Thyroid gland (tissue), 4 donors: ENCODE results near the gene THRB. TPM values are rescaled to one million over a fixed set of nuclear protein-coding genes. Genes with fewer than 3 reads are reported as not detected.

Experiments used
- DNase-seq, 2 donors: peaks; one replicate each; pipeline ENCODE4 v3.0.0-alpha.2; 2019
- H3K27ac ChIP-seq, 3 donors: fragments of 200-600 bp; sonication (generic); 1 replicate in 2 of 3; 2 replicates in 1 of 3; pipeline ENCODE4 v1.5.1; 2016 to 2019; ENCODE audit warnings: mild to moderate bottlenecking in 1 of 3, moderate library complexity in 1 of 3
- H3K27me3 ChIP-seq: fragments of 200-600 bp; sonication (generic); one replicate; pipeline ENCODE4 v1.5.1; 2019
- H3K36me3 ChIP-seq, 2 donors: fragments of 200-600 bp; sonication (generic); one replicate each; pipeline ENCODE4 v1.5.1; 2016 to 2019
- H3K4me1 ChIP-seq, 2 donors: fragments of 200-600 bp; sonication (generic); one replicate each; pipeline ENCODE4 v1.5.1; 2017 to 2019
- H3K4me3 ChIP-seq, 3 donors: fragments of 200-600 bp; sonication (generic); replicated peaks in 1 of 3; 1 replicate in 2 of 3; 2 replicates in 1 of 3; pipeline ENCODE4 v1.5.1; 2016; ENCODE audit warnings: mild to moderate bottlenecking in 1 of 3
- H3K9me3 ChIP-seq: fragments of 200-600 bp; sonication (generic); one replicate; pipeline ENCODE4 v1.5.1; 2017
- CTCF ChIP-seq, 6 experiments: fragments of 200-600 bp in 3 of 6; fragments of 450-650 bp in 3 of 6; sonication (generic) in 3 of 6; IDR thresholded peaks; one replicate each; pipeline ENCODE4 v1.5.1; 2016 to 2019; ENCODE audit warnings: antibody characterized with exemption in 6 of 6, mild to moderate bottlenecking in 2 of 6, inconsistent platforms in 1 of 6, moderate library complexity in 1 of 6
- POLR2A ChIP-seq, 2 donors: fragments of 450-650 bp; IDR thresholded peaks; one replicate each; pipeline ENCODE4 v1.6.1; 2017; ENCODE audit warnings: antibody characterized with exemption in 2 of 2, mild to moderate bottlenecking in 2 of 2, moderate library complexity in 1 of 2
- WGBS, 2 donors: methylation state at CpG; one replicate each; pipeline ENCODE4 v1.1.5; 2017; 5-methylcytosine and 5-hydroxymethylcytosine counted together
- intact Hi-C: fragments of 100-400 bp; cut with DNase I; formaldehyde crosslinking; loops from one replicate; pipeline ENCODE4 v1.15.1; 2023
- total RNA-seq, 4 donors: library from RNA; depleted of rRNA; stranded (reverse); fragments of >200 nt; gene quantifications; one replicate each; pipeline ENCODE4 v1.2.3, GENCODE V29; 2016

Gene THRB
- total RNA-seq, 4 donors from 2014 or later, result 11.1 to 33.2 (median 13.4) TPM

- intact Hi-C loops, result no loop called here
- 0 to 4% methylated on average over 1 of the region's 1 CpG for WGBS, 2 donors
- TF ChIP-seq POLR2A (IDR thresholded peaks at IDR 0.05) (no peak), CTCF (IDR thresholded peaks at IDR 0.05) (no peak)
Measured at GRCh38 chr3:24443476-24443875, 51.2 kb downstream of the THRB start.

GRCh38 chr3:24440760-24441464 is 53.7 kb downstream of the THRB start:
- WGBS, 2 donors, result 91 to 97% methylated on average over 3 of the region's 3 CpGs
- H3K27ac ChIP-seq, result no peak overlapping the region
- H3K9me3 ChIP-seq, result no peaks in the 10 kb centered on the region
- H3K36me3 ChIP-seq, result no peaks in the 10 kb centered on the region
- intact Hi-C loops, result no loop called here
- no peaks in the 10 kb centered on the region for H3K27me3 ChIP-seq
- H3K4me1 ChIP-seq, result no peaks in the 10 kb centered on the region
- no peak overlapping the region for H3K4me3 ChIP-seq
- no peak for DNase-seq
- TF ChIP-seq POLR2A (IDR thresholded peaks at IDR 0.05), result no peak

More at GRCh38 chr3:24443476-24443875, 51.2 kb downstream of the THRB start:
- Histone ChIP-seq H3K36me3 (no peaks in the 10 kb centered on the region), H3K4me1 (no peaks in the 10 kb centered on the region), H3K27me3 (no peaks in the 10 kb centered on the region), H3K9me3 (no peaks in the 10 kb centered on the region), H3K27ac (no peak overlapping the region), H3K4me3 (no peak overlapping the region)
- no peak for DNase-seq

DNA sequence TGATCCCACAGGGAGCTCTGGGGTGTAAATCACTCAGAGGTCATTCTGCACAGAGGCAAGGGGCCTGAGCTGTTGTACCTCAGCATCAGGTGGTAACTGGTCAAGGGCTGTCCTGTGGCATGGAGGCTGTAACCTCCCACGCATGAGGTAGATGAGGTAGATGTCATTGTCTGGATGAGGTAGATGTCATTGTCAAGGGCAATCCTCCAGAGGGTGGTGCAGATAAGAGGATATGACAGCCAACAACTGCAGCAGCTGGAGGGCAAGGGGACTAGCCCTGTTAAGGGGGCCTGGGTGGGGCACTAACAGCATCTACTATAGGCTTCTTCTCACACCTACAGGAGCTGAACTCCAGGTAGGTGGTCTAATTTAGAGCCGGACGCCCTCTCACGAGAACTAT is 55.6 kb downstream of the THRB start:
- intact Hi-C loops, result no loop called here
- 99% methylated on average over 3 of the region's 4 CpGs for WGBS, 2 donors
- Histone ChIP-seq H3K4me1 (no peaks in the 10 kb centered on the region), H3K9me3 (no peaks in the 10 kb centered on the region), H3K27ac (no peak overlapping the region), H3K27me3 (no peaks in the 10 kb centered on the region), H3K4me3 (no peak overlapping the region), H3K36me3 (no peaks in the 10 kb centered on the region)
- no peak for TF ChIP-seq CTCF (IDR thresholded peaks at IDR 0.05)
- no peak for TF ChIP-seq POLR2A (IDR thresholded peaks at IDR 0.05)
- DNase-seq, result no peak

DNA sequence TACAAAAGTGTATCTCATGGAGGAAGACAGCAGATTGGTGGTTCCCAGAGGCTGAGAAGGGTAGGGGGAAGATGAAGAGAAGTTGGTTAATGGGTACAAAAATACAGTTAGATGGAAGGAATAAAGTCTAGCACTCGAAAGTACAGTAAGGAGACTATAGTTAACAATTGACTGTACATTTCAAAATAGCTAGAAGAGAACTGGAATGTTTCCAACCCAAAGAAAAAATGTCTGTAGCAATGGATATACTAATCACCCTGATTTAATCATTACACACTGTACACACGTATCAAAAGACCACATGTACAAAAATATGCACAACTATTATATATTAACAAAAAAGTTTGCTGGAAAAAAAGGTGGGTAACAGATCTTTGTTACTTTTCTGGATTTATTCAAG is 57.3 kb downstream of the THRB start:
- DNase-seq, result no peak
- Histone ChIP-seq H3K9me3 (no peaks in the 10 kb centered on the region), H3K36me3 (no peaks in the 10 kb centered on the region), H3K4me1 (no peaks in the 10 kb centered on the region), H3K27ac (no peak overlapping the region), H3K27me3 (no peaks in the 10 kb centered on the region), H3K4me3 (no peak overlapping the region)
- TF ChIP-seq CTCF (IDR thresholded peaks at IDR 0.05) (no peak), POLR2A (IDR thresholded peaks at IDR 0.05) (no peak)
- WGBS, 2 donors, result 84 to 90% methylated on average over 2 of the region's 2 CpGs
- intact Hi-C loops, result no loop called here

GRCh38 chr3:24435584-24435983 is 59.1 kb downstream of the THRB start:
- no peaks in the 10 kb centered on the region for H3K4me1 ChIP-seq
- TF ChIP-seq POLR2A (IDR thresholded peaks at IDR 0.05) (no peak), CTCF (IDR thresholded peaks at IDR 0.05) (no peak)
- no peak overlapping the region for H3K27ac ChIP-seq
- H3K36me3 ChIP-seq, result no peaks in the 10 kb centered on the region
- WGBS, 2 donors, result 83 to 92% methylated on average over 5 of the region's 5 CpGs
- H3K4me3 ChIP-seq, result no peak overlapping the region
- intact Hi-C loops, result no loop called here
- no peaks in the 10 kb centered on the region for H3K27me3 ChIP-seq
- no peaks in the 10 kb centered on the region for H3K9me3 ChIP-seq
- no peak for DNase-seq
